ENCODE measurements around the gene PLEKHH3. TPM values are rescaled to one million over a fixed set of nuclear protein-coding genes. Genes with fewer than 3 reads are reported as not detected.
A peak's percentile ranks its signal among the peaks of the same experiment; 100 is the strongest.

The PLEKHH3 gene
- total and polyA plus RNA-seq, 11 donors = 17.8 to 25.9 (median 21.3) TPM

DNA sequence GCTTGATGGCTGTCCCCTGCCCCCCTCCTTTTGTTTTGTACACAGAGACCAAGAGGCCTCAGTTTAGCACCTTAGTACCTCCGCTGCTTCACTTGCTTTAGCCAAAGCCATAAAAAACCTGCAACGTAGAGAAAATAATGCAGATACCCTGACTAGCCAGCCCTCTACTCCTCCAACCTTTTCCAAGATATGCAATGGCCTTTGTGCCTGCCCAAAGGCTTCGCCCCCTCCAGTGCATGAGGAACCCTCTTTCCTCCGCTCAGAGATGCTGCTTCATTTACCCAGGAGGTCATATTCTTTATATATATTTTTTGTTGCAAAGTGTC is 22.6 kb upstream of the PLEKHH3 start:
- WGBS, 4 donors = 88 to 96% (median 94%) methylated on average over 4 of the region's 4 CpGs
- Histone ChIP-seq H3K36me3 (peaks cover 0 to 92% (median 81%) of the 10 kb centered on the region in 9 donors), H3K4me1 (peaks cover 0 to 11% (median 4%) of the 10 kb centered on the region in 12 donors), H3K27ac (peak overlapping the region in 1 of 12 donors; percentile 16), H3K4me3 (no peak overlapping the region), H3K27me3 (no peaks in the 10 kb centered on the region), H3K9me3 (no peaks in the 10 kb centered on the region)
- ATAC-seq = no peak
- DNase-seq = no peak
- TF ChIP-seq, protein P1, sequence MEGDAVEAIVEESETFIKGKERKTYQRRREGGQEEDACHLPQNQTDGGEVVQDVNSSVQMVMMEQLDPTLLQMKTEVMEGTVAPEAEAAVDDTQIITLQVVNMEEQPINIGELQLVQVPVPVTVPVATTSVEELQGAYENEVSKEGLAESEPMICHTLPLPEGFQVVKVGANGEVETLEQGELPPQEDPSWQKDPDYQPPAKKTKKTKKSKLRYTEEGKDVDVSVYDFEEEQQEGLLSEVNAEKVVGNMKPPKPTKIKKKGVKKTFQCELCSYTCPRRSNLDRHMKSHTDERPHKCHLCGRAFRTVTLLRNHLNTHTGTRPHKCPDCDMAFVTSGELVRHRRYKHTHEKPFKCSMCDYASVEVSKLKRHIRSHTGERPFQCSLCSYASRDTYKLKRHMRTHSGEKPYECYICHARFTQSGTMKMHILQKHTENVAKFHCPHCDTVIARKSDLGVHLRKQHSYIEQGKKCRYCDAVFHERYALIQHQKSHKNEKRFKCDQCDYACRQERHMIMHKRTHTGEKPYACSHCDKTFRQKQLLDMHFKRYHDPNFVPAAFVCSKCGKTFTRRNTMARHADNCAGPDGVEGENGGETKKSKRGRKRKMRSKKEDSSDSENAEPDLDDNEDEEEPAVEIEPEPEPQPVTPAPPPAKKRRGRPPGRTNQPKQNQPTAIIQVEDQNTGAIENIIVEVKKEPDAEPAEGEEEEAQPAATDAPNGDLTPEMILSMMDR (IDR thresholded peaks at IDR 0.05) = no peak
- no peak for TF ChIP-seq POLR2A (IDR thresholded peaks at IDR 0.05)
- intact Hi-C loops (cut with DNase I) = loop anchor here in 1 of 10 donors (10.0 kb wide), 1 partner anchor 1265 kb away; no protein-coding TSS in a partner anchor

DNA sequence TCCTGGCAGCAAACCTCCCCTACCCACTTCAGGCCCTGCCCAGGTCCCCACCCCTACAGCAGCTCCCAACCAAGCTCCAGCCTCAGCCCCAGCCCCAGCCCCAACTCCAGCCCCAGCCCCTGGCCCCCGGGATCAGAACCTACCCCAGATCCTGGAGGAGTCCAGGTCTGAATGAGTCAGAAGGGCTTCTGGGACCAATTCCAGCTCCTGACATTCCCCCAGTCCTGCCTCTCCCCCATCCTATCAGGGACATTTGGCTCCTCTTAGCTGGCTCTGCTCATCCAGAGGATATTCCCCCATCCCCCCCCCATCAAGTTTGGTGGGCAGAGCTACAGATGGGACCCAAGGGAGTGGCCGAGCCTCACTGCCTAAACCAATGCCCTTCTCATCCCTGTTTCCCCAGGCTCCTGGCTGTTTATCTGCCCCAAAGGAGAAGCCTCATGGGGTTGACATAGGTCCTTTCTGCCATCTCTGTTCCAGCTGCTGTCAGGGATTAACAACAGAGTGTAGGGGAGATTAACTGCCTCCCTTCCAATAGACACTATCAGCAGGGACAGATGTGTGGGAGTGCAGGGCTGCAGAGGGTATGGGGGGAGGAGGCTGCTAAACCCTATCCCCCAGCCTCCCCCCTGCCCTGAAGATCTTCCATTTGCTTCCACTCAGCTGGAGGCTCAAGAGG is 22.1 kb upstream of the PLEKHH3 start:
- H3K9me3 ChIP-seq = no peaks in the 10 kb centered on the region
- peaks cover 0 to 92% (median 79%) of the 10 kb centered on the region in 9 donors for H3K36me3 ChIP-seq
- intact Hi-C loops (cut with DNase I) = loop anchor here in 1 of 10 donors (10.0 kb wide), 1 partner anchor 1266 kb away; no protein-coding TSS in a partner anchor
- H3K27ac ChIP-seq = peak overlapping the region in 1 of 12 donors; percentile 16
- WGBS, 4 donors = 15 to 37% (median 37%) methylated on average over 2 of the region's 2 CpGs; no CpG with 5 or more reads in 1 of the 4 donors
- H3K27me3 ChIP-seq = no peaks in the 10 kb centered on the region
- no peak for TF ChIP-seq POLR2A (IDR thresholded peaks at IDR 0.05)
- TF ChIP-seq, protein P1 (IDR thresholded peaks at IDR 0.05) = no peak
- no peak overlapping the region for H3K4me3 ChIP-seq
- ATAC-seq (peak; percentile 67 to 82 (median 80)), DNase-seq (peak in 4 of 5 donors; percentile 54 to 72 (median 62))
- peaks cover 0 to 11% (median 4%) of the 10 kb centered on the region in 12 donors for H3K4me1 ChIP-seq

DNA sequence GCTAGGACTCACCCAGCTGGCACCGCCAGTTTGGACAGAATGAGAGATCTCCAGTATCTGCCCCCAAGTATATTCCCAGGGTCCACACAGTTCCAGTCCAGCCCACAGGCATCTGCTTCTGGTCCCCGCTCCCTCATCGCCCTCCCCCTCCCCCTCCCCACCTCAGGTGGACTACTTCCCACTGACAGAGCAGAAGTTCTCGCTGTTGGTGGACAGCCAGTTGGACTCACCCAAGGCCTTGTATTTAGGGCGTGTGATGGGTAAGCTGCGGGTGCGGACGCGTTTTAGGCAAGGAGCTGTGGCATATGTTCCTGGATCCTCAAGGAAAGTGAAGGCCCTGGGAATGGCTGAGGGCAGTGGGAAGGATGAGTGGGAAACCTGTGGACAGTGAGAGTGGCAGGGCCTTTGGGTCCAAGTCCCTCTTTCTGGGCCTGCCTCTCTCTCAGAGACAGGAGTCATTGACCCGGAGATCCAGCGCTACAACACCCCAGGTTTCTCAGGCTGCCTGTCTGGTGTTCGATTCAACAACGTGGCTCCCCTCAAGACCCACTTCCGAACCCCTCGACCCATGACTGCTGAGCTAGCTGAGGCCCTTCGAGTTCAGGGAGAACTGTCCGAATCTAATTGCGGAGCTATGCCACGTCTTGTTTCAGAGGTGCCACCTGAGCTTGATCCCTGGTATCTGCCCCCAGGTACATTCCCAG is 20.5 kb upstream of the PLEKHH3 start:
- Histone ChIP-seq H3K27me3 (no peaks in the 10 kb centered on the region), H3K9me3 (no peaks in the 10 kb centered on the region), H3K4me3 (no peak overlapping the region), H3K36me3 (peaks cover 0 to 90% (median 70%) of the 10 kb centered on the region in 9 donors), H3K4me1 (peaks cover 0 to 11% (median 4%) of the 10 kb centered on the region in 12 donors), H3K27ac (no peak overlapping the region)
- DNase-seq = peak in 1 of 5 donors; percentile 38
- TF ChIP-seq, protein P1 (IDR thresholded peaks at IDR 0.05) = no peak
- TF ChIP-seq POLR2A (IDR thresholded peaks at IDR 0.05) = no peak
- WGBS, 4 donors = 93 to 96% (median 95%) methylated on average over 18 to 19 of the region's 19 CpGs
- intact Hi-C loops (cut with DNase I) = loop anchor here in 1 of 10 donors (10.0 kb wide), 1 partner anchor 1268 kb away; no protein-coding TSS in a partner anchor
- ATAC-seq = no peak

DNA sequence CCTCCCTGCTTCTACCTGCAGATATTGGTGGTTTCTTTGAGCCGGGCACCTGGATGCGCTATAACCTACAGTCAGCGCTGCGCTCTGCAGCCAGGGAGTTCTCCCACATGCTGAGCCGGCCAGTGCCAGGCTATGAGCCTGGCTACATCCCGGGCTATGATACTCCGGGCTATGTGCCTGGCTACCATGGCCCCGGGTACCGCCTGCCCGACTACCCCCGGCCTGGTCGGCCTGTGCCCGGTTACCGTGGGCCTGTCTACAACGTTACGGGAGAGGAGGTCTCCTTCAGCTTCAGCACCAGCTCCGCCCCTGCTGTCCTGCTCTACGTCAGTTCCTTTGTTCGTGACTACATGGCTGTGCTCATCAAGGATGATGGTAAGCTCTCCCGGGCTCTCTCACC is 18.7 kb upstream of the PLEKHH3 start:
- ATAC-seq = no peak
- peak in 1 of 5 donors; percentile 49 for DNase-seq
- WGBS, 4 donors = 90 to 97% (median 92%) methylated on average over 3 to 20 of the region's 20 CpGs
- intact Hi-C loops (cut with DNase I) = loop anchor here in 1 of 10 donors (10.0 kb wide), 1 partner anchor 1269 kb away; no protein-coding TSS in a partner anchor
- no peak overlapping the region for H3K4me3 ChIP-seq
- TF ChIP-seq POLR2A (IDR thresholded peaks at IDR 0.05) = no peak
- TF ChIP-seq, protein P1 (IDR thresholded peaks at IDR 0.05) = no peak
- no peaks in the 10 kb centered on the region for H3K9me3 ChIP-seq
- no peak overlapping the region for H3K27ac ChIP-seq
- H3K4me1 ChIP-seq = peaks cover 0 to 11% (median 4%) of the 10 kb centered on the region in 12 donors
- no peaks in the 10 kb centered on the region for H3K27me3 ChIP-seq
- H3K36me3 ChIP-seq = peaks cover 0 to 90% (median 57%) of the 10 kb centered on the region in 9 donors
